ENCODE data around the gene GBX2. TPM values are rescaled to one million over a fixed set of nuclear protein-coding genes. Genes with fewer than 3 reads are reported as not detected.

The GBX2 gene
- total and polyA plus RNA-seq, 9 of the 15 experiments (the other 6 are each of a cell fraction or from before 2014, with no cell fraction given): 0.03 to 0.53 (median 0.27) TPM; not detected in 1

DNA sequence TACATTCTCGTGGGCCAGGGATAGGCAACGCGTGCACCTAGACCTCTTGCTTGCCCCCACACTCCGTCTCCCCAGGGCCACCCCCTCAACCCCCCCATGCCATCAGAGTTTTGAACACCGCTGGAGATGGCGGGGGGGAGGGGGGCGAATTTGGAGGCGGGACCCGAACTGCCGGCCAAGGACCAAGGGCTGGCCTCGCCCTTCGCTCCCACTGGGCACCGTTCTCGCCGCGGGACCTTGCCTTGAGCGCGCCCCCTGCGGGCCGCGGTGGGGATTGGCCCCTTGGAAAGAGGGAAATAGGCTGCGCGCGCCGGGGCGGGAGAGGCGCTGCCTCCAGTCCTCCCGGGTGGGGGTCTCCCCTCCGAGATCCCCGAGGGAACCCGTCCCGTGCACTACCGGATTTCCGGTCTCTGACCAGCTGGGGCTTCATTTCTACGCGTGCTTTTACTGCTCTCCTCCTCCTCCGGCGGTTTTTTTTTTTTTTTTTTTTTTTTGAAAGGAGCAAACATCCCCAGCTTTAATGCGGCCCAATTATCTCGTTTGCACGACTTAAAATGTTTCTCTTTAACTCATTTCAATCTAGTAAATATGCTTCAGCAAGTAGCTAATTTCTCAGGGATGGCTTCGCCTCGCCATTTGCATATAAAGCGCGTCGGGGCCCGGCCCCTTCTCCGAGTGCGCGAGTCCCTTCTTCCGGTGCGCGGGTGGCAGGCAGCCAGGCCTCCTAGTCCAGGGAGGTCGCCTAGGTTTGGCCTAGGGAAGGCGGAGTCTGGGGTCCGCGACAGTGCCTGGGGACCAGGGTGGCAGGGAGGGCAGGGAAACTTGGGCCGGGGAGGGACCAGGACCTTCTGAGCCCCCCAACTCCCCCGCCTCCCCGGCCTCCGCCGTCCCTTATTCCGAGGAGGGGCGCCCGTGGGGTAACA lies 10.0 kb upstream of the GBX2 start (continued):
- TF ChIP-seq, protein P1, sequence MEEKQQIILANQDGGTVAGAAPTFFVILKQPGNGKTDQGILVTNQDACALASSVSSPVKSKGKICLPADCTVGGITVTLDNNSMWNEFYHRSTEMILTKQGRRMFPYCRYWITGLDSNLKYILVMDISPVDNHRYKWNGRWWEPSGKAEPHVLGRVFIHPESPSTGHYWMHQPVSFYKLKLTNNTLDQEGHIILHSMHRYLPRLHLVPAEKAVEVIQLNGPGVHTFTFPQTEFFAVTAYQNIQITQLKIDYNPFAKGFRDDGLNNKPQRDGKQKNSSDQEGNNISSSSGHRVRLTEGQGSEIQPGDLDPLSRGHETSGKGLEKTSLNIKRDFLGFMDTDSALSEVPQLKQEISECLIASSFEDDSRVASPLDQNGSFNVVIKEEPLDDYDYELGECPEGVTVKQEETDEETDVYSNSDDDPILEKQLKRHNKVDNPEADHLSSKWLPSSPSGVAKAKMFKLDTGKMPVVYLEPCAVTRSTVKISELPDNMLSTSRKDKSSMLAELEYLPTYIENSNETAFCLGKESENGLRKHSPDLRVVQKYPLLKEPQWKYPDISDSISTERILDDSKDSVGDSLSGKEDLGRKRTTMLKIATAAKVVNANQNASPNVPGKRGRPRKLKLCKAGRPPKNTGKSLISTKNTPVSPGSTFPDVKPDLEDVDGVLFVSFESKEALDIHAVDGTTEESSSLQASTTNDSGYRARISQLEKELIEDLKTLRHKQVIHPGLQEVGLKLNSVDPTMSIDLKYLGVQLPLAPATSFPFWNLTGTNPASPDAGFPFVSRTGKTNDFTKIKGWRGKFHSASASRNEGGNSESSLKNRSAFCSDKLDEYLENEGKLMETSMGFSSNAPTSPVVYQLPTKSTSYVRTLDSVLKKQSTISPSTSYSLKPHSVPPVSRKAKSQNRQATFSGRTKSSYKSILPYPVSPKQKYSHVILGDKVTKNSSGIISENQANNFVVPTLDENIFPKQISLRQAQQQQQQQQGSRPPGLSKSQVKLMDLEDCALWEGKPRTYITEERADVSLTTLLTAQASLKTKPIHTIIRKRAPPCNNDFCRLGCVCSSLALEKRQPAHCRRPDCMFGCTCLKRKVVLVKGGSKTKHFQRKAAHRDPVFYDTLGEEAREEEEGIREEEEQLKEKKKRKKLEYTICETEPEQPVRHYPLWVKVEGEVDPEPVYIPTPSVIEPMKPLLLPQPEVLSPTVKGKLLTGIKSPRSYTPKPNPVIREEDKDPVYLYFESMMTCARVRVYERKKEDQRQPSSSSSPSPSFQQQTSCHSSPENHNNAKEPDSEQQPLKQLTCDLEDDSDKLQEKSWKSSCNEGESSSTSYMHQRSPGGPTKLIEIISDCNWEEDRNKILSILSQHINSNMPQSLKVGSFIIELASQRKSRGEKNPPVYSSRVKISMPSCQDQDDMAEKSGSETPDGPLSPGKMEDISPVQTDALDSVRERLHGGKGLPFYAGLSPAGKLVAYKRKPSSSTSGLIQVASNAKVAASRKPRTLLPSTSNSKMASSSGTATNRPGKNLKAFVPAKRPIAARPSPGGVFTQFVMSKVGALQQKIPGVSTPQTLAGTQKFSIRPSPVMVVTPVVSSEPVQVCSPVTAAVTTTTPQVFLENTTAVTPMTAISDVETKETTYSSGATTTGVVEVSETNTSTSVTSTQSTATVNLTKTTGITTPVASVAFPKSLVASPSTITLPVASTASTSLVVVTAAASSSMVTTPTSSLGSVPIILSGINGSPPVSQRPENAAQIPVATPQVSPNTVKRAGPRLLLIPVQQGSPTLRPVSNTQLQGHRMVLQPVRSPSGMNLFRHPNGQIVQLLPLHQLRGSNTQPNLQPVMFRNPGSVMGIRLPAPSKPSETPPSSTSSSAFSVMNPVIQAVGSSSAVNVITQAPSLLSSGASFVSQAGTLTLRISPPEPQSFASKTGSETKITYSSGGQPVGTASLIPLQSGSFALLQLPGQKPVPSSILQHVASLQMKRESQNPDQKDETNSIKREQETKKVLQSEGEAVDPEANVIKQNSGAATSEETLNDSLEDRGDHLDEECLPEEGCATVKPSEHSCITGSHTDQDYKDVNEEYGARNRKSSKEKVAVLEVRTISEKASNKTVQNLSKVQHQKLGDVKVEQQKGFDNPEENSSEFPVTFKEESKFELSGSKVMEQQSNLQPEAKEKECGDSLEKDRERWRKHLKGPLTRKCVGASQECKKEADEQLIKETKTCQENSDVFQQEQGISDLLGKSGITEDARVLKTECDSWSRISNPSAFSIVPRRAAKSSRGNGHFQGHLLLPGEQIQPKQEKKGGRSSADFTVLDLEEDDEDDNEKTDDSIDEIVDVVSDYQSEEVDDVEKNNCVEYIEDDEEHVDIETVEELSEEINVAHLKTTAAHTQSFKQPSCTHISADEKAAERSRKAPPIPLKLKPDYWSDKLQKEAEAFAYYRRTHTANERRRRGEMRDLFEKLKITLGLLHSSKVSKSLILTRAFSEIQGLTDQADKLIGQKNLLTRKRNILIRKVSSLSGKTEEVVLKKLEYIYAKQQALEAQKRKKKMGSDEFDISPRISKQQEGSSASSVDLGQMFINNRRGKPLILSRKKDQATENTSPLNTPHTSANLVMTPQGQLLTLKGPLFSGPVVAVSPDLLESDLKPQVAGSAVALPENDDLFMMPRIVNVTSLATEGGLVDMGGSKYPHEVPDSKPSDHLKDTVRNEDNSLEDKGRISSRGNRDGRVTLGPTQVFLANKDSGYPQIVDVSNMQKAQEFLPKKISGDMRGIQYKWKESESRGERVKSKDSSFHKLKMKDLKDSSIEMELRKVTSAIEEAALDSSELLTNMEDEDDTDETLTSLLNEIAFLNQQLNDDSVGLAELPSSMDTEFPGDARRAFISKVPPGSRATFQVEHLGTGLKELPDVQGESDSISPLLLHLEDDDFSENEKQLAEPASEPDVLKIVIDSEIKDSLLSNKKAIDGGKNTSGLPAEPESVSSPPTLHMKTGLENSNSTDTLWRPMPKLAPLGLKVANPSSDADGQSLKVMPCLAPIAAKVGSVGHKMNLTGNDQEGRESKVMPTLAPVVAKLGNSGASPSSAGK (IDR thresholded peaks at IDR 0.05): peak; percentile 64
- TF ChIP-seq MAZ (CRISPR knock-in tag; conservative IDR thresholded peaks at IDR 0.05 in 1 of 2, IDR thresholded peaks at IDR 0.05 in 1 of 2): peak in 1 of 2 experiments; percentile 34; a peak in 1 of 4 replicates
- TF ChIP-seq, protein P2, sequence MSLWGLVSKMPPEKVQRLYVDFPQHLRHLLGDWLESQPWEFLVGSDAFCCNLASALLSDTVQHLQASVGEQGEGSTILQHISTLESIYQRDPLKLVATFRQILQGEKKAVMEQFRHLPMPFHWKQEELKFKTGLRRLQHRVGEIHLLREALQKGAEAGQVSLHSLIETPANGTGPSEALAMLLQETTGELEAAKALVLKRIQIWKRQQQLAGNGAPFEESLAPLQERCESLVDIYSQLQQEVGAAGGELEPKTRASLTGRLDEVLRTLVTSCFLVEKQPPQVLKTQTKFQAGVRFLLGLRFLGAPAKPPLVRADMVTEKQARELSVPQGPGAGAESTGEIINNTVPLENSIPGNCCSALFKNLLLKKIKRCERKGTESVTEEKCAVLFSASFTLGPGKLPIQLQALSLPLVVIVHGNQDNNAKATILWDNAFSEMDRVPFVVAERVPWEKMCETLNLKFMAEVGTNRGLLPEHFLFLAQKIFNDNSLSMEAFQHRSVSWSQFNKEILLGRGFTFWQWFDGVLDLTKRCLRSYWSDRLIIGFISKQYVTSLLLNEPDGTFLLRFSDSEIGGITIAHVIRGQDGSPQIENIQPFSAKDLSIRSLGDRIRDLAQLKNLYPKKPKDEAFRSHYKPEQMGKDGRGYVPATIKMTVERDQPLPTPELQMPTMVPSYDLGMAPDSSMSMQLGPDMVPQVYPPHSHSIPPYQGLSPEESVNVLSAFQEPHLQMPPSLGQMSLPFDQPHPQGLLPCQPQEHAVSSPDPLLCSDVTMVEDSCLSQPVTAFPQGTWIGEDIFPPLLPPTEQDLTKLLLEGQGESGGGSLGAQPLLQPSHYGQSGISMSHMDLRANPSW (CRISPR knock-in tag; IDR thresholded peaks at IDR 0.05): no peak
- TF ChIP-seq ZNF445 (CRISPR knock-in tag; IDR thresholded peaks at IDR 0.05; ENCODE audit: low read depth): no peak
- no peak for TF ChIP-seq DNMT1 (IDR thresholded peaks at IDR 0.05)
- 0 out of 2 replicates have a peak, but pooled peaks have one; percentile 66 for TF ChIP-seq ZNF384 (IDR thresholded peaks at IDR 0.05; ENCODE audit: low read depth, low read length)
- TF ChIP-seq ZNF212 (CRISPR knock-in tag; IDR thresholded peaks at IDR 0.05): no peak
- no peak for TF ChIP-seq CCNT2 (IDR thresholded peaks at IDR 0.05; ENCODE audit: borderline replicate concordance, extremely low read depth, insufficient read length, low read depth, low read length)

Data from K562 (cell line).